ENCODE measurements around the gene FABP6.

GRCh38 chr5:160245506-160246086 is 16.3 kb downstream of the FABP6 start:
- TF ChIP-seq CTCF (IDR thresholded peaks at IDR 0.05; ENCODE audit: low read depth, low read length, missing input control) = no peak
- no peak for TF ChIP-seq SP1 (IDR thresholded peaks at IDR 0.05)
- TF ChIP-seq ATF3 (IDR thresholded peaks at IDR 0.05) = no peak
- no peak for TF ChIP-seq HNF4G (IDR thresholded peaks at IDR 0.05)
